ENCODE data around the gene LIF.

LIF gene

GRCh38 chr22:30212363-30212995 lies 34.1 kb downstream of the LIF start:
- Histone ChIP-seq H3K4me3 (replicated peaks; ENCODE audit: insufficient read depth, low read length) (no peak overlapping the region), H3K27ac (replicated peaks) (peak overlapping the region; percentile 44), H3K27me3 (ENCODE audit: insufficient read depth, poor library complexity, severe bottlenecking) (no peaks in the 10 kb centered on the region)
- peak; percentile 78 to 84 for DNase-seq (ENCODE audit: low read depth in 1 of 2, low spot score in 1 of 2)
- TF ChIP-seq POLR2AphosphoS5 (IDR thresholded peaks at IDR 0.05; ENCODE audit: low read depth) (no peak), REST (IDR thresholded peaks at IDR 0.05; ENCODE audit: insufficient replicate concordance, low read depth) (no peak), SPI1 (IDR thresholded peaks at IDR 0.05; ENCODE audit: borderline replicate concordance, low read depth) (peak; percentile 46; the same call in 1 of the 2 replicates), CTCF (IDR thresholded peaks at IDR 0.05; ENCODE audit: insufficient read depth, low read length) (no peak)

GRCh38 chr22:30211124-30211820 lies 35.3 kb downstream of the LIF start:
- DNase-seq (ENCODE audit: low read depth in 1 of 2, low spot score in 1 of 2): no peak
- no peak overlapping the region for H3K27ac ChIP-seq (replicated peaks)
- no peaks in the 10 kb centered on the region for H3K27me3 ChIP-seq (ENCODE audit: insufficient read depth, poor library complexity, severe bottlenecking)
- no peak overlapping the region for H3K4me3 ChIP-seq (replicated peaks; ENCODE audit: insufficient read depth, low read length)
- TF ChIP-seq POLR2AphosphoS5 (IDR thresholded peaks at IDR 0.05; ENCODE audit: low read depth) (no peak), REST (IDR thresholded peaks at IDR 0.05; ENCODE audit: insufficient replicate concordance, low read depth) (no peak), GABPA (IDR thresholded peaks at IDR 0.05; ENCODE audit: low read depth) (no peak), SPI1 (IDR thresholded peaks at IDR 0.05; ENCODE audit: borderline replicate concordance, low read depth) (no peak), CTCF (IDR thresholded peaks at IDR 0.05; ENCODE audit: insufficient read depth, low read length) (no peak)

GRCh38 chr22:30210235-30210909 lies 36.2 kb downstream of the LIF start:
- DNase-seq (ENCODE audit: low read depth in 1 of 2, low spot score in 1 of 2): no peak
- TF ChIP-seq SPI1 (IDR thresholded peaks at IDR 0.05; ENCODE audit: borderline replicate concordance, low read depth) (no peak), POLR2AphosphoS5 (IDR thresholded peaks at IDR 0.05; ENCODE audit: low read depth) (no peak), CTCF (IDR thresholded peaks at IDR 0.05; ENCODE audit: insufficient read depth, low read length) (no peak), GABPA (IDR thresholded peaks at IDR 0.05; ENCODE audit: low read depth) (no peak), REST (IDR thresholded peaks at IDR 0.05; ENCODE audit: insufficient replicate concordance, low read depth) (no peak)
- H3K27me3 ChIP-seq (ENCODE audit: insufficient read depth, poor library complexity, severe bottlenecking): no peaks in the 10 kb centered on the region
- no peak overlapping the region for H3K27ac ChIP-seq (replicated peaks)
- no peak overlapping the region for H3K4me3 ChIP-seq (replicated peaks; ENCODE audit: insufficient read depth, low read length)
